ENCODE results near the gene KRT79.

Gene KRT79

DNA sequence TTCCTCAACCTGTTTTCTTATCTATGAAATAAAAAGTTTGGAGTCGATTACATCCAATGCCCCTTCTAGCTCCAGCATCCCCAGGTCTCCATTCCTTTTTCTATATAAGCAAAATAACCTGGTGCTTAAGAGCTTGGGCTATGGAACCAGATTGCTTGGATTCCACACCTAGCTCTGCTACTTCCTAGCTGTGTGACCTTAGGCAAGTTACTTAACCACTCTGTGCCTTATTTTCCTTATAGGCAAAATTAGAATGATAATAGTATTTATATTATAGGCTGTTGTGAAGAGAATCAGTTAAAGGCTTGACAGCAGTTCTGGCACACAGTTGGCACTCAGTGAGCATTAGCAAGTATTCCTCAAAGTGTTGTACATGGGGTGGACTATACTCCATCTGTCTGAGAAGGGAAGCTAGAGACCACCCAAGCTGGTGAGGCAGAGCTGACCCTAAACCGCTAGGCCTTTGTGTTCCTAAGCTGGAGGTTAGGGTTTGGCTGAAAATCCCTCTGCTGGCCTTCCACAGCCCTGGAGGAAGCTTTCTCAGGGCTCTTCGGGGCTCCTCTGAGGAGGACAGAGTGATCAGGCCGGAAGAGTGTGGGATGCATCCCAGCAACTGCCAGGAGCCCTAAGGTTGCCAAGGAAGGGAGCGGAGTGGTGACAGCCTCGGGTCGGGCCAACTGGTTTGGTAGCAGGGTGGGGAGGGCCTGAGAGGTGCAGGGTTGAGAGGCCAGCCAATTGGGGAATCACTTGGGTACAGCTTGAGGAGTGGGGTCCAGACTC, 14.2 kb downstream of the KRT79 start:
- no peak for DNase-seq

DNA sequence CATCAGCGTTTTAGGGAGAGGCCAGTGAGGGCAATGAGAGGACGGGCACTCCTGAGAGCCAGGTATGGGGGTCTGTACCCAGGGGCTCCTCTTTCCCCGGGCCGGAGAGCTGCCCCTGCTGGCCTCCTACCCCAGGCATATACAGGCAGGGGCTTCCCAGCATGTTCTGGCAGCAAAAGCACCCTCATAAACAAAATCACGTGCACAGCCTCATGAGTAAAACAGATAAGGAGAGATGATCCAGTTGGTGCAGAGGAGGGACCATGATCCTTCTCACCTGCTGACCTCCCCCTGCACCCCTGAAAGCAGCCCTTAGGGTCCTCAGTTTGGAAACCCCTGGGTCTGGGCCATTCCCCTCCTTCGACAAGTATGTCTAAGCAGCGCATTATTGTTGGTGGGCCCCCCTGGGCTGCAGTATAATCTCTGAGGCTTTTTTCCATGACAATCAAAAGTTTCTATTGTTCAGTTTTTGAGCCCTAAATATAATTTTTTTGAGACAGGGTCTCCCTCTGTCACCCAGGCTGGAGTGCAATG, 15.2 kb downstream of the KRT79 start:
- DNase-seq: no peak

DNA sequence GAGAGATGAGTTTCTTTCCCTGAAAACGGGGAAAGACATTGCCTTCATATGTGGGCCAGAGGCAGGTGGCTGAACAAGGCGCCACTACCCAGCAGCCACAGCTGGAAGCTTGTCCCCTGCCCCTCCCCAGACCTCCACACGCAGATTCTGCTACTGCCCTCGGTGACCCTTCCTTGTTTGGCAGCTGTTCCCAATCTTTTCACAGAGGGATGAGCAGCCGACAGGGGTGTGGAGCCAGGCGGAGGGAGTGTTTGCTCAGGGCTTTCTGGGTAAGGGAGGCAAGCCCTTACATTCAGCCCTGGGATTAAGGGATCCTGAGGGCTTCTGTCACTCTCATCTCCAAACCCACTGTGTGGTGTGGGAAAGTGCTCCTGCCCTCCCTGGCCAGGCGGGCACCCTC, 15.7 kb downstream of the KRT79 start:
- no peak for DNase-seq

DNA sequence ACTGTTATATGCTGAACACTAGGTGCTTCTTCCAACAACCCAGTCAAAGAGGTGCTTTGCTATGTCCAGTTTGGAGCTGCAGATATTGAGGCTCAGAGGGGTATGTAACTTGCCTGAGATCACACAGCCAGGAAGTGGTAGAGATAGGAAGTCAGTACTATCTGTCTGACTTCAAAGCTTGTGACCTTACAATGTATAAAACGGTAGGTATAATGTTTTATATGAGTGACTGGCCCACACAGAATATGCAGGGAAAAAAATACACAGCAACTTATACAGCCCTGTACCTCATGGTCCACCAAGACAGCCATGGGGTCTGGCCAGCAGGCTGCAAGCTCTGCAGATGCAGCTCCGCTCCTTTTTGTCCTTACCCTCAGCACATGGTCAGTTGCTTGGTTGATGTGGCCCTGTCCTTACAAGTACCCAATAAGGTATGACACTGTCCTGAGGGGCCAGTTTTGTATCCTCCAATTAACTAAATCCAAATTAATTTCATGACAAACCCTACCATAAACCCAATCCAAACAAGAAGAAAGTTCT, 16.3 kb downstream of the KRT79 start:
- DNase-seq: no peak

DNA sequence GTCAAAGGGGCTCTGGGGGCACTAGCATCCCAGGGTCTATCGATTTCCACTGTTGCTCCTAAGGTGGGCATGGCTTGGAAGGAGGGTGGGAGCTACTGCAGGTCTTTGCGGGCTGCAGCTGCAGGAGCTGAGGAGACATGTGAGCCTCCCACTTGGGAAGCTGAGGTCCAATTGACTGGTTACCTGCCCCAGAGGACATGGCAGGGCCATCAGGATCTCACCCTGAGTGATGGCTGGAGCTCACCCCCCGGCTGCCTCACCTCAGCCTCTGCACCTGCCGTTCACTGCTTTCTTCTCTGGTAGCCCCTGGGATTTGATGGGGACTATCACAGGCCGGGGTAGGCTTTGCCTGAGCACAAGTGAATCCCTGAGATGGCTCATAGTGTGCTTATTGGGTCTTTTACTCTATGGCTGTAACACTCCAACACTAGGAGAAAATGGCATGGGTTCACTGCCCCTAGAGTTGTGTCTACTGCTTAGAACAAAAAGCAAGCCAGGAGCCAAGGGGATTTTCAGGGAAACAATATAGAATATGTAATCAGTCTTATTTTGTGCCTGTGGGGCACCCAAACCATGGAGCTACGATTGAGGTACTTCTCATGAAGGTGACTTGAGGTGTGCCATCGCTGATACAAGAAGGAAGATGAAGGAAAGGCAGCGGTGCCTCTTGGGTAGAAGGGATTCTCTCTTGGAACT, 17.0 kb downstream of the KRT79 start:
- DNase-seq: no peak

DNA sequence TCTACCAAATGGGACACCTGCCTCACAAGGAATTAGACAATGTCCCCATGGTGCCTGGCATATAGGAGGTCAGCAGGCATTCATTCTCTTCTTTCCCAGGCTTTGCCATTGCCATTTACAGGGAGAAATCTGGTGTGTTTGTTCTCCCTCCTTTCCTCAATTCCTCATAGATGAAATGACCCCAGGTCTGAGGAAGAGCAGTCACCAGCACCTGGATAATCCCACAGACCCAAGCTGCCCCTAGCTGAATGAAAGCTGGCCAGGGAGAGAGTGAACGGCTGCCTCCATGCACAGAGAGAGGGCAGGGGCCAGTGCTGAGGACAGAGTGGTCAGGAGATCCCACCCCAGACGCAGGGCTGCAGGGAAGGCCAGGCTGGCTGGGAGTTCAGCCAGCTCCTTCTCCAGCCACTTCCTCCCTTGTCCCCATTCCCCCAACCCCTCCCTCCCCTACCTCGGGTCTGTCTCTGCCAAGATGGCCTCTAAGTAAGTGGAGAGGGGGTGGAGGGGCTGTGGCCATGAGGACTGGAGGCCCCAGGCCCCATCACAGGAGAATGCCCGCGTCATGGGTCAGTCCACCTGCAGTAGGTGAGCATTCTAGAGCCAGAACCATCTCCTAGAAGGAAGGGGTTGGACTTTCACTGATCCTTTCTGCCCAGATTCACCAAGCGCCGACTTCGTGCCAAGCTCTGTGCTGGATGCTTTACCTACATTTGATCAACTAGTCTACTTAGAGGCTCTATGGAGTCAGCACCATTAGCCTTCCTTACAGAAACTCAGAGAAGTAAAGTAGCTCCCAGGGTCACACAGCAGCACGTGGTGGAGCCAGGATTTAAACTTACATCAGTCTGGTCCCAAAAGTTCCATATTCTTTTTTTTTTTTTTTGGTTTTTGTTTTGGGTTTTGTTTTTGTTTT, 18.2 kb downstream of the KRT79 start:
- no peak for DNase-seq

DNA sequence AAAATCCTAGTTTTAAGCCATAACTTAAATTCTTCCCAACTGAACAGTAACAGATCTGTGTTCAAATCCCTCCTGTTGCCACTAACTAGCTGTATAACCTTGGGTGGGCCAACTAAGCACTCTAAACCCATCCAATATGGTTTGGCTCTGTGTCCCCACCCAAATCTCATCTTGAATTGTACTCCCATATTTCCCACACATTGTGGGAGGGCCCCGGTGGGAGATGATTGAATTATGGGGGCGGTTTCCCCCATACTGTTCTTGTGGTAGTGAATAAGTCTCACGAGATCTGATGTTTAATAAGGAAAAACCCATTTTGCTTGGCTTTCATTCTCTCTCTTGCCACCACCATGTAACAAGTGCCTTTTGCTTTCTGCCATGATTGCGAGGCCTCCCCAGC, 18.9 kb downstream of the KRT79 start:
- no peak for DNase-seq

DNA sequence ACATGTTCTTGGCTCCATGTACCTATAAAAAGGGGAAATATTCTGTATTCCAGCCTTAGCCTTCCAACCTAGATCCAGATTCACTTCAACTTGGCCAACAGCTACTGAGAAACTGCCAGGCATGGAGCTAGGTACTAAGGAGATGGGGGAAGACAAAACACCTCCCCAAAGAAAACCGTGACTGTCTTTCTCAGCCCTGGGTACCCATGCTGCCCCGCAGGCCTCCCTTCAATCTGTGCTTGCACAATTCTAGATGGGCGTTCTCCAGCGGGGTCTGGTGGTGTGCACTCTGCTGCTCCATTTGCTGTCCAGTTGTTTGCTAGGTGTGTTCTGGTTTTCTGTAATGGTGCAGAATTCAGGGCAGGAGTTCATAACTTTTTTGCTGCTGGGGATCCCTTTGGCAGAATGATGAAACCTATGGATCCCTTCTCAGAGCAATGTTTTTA, 19.4 kb downstream of the KRT79 start:
- DNase-seq: no peak

DNA sequence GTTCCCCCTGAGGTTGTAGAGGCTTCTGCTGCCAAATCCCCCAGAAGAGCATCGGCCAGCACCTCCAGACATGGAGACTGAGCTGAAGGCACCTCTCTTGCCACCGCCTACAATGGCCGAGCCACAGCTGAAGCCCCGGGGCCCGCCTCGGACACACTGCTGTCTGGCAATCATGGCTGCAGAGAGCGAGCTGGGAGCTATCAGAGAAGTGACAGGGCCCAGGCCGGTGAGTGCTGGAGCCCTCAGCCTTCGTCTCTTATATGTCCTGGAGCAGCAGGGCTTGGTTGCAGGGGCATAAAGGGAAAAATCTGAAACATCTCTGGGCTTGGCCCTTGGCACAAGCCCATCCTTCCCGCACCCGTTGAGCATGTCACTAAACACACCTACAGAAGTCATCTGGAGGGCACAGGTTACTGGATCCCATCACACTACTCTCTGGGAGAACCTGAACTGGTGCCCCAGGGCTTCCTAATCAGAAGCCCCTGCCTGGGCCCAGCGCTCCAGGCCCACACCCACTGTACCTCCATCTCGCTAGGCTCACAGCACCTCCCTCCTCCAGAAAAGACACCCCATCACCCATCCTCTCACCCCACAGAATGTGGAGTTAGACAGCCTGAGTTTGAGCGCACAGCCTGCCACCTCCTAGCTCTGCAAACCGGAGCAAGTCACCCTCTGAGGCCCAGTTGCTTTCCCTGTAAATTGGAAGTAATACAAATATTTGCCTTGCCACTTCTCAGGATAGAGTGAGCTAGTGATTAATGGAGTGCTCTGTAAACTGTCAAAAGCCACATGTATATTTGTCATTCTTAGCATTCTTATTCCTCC, 20.0 kb downstream of the KRT79 start, which contains the start of gene KRT4:
TSS of gene KRT4 (minus strand) at position 232 of the 825 bp plus-strand sequence. CDS start at position 174, 58 bp downstream.
- no peak for DNase-seq

DNA sequence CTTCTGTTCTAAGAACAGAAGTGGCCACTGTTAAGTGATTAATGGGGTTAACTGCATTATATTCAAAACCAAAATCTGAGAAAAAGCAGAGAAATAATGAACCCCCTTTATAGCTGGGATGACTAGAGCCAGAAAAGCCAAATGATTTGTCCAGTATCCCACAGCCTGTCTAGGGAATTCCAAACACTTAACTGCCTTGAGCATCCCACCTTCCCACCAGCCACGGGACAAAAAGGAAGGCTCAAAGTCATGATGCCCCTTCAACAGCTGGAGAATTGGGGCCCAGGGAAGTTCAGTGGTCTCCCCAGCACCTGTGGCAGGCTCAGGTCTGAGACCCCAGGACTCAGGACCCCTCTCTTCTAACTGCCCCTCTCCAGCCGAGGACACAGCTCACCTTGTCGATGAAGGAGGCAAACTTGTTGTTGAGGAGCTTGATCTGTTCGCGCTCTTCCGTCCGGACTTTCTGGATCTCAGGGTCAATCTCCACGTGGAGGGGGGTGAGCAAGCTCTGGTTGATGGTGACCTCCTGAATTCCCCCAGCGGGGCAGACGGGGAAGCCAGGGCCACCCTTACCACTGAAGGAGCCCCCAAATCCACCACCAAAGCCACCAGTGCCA, 20.8 kb downstream of the KRT79 start:
- no peak for DNase-seq

DNA sequence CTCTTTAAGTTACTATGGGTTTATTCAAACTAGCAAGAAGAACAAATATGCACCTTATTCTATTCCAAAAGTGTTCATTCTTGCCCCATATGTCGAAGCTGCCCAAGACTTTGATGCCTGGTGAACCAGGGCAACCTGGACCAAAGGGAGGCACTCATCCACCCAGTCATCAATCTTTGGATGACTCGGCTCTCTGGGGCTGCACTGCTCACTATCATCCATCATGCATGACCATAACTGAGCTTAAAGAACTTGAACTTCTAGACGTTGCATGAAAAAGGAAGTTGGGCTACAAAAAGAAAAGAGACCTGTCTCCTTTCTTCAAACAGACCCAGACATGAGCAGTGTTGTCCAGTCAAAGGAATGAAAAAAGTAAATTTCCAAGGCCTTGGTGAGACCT, 21.4 kb downstream of the KRT79 start:
- DNase-seq: no peak

DNA sequence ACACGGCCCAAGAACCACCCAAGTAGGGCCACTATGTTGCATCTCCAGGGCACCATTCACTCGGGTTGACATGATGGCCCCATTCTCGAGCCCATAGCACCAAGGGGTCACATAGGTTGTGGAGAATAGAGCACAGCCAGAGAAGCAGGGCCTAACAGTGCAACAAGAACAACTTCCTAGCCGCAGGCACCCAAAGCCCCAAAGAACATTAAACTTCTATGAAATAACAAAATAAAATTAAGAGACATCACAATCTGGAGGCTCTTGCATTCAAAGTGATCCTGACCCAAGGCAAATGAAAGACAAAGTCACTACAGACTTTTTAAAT, 22.1 kb downstream of the KRT79 start:
- DNase-seq: no peak

DNA sequence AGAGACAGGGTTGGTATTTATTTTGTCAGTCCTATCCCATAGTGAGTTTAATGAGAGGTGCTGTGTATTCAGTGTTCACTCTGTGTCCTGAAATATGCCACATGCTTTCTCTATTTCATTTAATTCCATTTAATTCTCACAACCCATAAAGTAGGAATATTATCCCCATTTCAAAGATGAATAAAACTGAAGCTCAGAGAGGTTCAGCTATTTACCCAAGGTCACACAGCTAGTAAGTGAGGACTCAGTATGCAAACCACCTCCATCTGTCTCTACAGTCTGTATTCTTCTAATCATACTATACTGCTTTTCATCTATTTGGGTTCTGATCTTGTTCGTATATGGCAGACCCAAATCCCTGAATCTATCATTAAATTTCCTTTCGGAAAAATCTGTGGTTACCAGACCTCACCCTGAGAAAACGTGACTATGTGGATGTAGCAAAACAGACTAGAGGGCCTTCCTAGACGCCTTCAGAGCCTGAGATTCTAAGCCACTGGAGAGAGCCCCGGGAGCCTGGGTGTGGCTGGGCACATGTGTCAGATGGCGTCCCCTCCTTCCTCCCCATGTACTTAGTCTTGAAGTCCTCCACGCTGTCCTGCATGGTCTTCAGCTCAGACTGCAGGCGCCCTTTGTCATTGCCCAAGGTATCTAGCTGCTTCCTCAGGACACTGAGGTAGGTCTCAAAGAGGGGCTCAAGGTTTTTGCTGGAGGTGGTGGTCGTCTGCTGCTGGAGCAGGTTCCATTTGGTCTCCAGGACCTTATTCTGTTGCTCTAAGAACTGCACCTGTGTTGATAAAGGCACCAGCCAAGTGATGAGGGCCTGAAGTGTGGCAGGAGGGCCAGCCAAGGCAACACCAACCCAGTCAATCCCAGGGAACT, 22.7 kb downstream of the KRT79 start:
- no peak for DNase-seq

DNA sequence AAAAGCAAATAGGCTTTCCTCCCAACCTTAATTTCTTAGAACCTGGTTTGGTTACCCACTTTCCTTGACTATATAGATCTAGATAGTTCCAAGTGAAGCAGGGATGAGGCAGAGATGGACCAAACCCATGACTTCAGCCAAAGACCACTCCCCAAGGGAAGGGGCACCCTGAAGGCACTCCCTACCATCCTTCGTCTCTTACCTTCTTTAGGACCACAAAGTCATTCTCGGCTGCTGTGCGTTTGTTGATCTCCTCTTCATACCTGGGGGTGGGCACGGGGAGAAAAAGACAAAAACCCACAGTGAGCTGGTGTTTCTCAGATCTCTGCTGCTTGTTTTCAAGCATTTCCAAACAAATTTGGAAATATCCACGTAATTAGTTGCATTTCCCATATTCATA, 23.6 kb downstream of the KRT79 start:
- no peak for DNase-seq

DNA sequence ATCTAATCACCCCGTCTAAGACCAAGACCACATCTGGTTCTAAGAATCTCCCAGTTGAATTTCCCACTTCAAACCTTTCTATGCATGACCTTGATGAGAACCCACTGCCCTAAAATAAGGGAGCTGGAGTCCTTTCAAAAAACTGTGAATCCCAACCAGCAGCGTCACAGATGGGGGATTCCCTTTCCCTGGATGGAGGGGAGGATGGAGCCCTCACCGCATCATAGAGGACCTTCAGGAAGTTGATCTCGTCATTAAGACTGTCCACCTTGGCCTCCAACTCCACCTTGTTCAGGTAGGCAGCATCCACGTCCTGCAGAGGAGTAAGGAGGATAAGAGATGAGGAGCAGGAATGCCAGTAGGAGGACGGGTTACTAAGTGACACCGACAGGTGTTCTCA, 24.9 kb downstream of the KRT79 start:
- DNase-seq: no peak

DNA sequence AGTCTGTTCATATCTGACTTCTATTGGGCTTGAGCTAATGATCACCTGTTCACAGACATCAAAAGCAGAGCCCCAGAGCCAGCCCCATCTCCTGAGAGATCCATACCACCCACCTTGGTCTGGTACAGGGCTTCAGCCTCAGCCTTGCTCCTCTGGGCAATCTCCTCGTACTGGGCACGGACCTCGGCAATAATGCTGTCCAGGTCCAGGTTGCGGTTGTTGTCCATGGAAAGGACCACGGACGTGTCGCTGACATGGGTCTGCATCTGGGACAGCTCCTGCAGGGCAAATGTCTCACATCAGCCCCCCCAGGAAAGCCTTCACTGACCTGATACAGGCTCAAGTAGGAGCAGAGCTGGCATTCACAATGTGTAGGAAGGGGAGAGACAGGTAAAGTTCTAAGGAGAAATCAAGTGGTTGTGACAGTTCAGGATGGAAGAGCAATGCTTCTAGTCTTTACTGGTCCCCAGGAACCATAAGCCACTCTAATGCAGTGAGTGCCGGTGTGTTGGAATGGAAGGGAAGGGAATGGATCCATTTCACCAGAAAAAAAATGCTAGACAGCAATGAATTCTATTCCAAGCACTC, 25.4 kb downstream of the KRT79 start:
- no peak for DNase-seq

DNA sequence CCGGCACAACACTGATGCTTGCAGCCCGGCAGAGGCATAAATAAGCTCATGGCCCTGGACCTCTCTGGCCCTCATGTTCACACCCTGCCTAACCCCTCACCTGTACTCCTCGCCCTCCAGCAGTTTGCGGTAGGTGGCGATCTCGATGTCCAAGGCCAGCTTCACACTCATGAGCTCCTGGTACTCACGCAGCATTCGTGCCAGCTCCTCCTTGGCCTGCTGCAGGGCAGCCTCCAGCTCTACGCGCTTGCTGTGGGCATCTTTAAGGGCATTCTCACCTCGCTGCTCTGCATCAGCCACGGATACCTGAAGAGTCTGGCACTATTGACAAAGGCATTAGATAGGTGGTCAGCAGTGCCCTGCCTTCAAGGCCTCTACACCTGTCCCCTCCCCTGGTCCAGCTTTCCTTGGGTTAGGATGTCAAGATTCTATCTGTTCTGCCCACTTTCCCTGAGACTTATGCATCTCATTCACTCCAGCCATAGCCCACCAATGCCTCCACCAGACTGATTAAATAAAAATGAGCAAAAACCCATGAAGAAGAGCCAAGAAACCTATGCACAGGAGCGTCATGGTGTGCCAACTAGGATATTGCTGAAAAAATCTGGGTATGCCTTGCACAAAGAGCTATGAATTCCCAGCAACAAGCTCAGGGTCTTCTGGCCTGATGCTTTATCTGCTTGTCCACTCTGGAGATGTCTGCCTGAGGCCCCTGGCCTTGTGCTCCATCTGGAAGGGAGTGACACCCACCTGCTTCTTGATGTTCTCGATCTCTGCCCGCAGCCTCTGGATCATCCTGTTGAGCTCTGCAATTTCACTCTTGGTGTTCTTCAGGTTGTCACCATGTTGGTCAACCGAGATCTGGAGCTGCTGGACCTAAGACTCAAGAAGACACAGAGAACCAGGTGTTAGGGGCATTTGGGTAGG, 26.3 kb downstream of the KRT79 start:
- DNase-seq: no peak

Measured in hypothalamus (tissue), 51 donors.